Myocyte (in vitro differentiated cells): ENCODE data around the gene SNAP29. TPM values are rescaled to one million over a fixed set of nuclear protein-coding genes. Genes with fewer than 3 reads are reported as not detected.
"Not testable (repeated sequence)": the region's sequence is repeated elsewhere in the genome, so short reads cannot be mapped to it uniquely, and the experiment has no call there.

Experiments
- DNase-seq: peaks from one replicate; pipeline ENCODE4 v3.0.0-alpha.2; 2012; ENCODE audit warnings: low read depth
- total RNA-seq: library from RNA; depleted of rRNA; stranded (reverse); fragments of >200 nt; gene quantifications from 2 replicates; pipeline ENCODE4 v1.2.3, GENCODE V29; 2014

The SNAP29 gene
- total RNA-seq, 1 donor from 2014 or later, result 15.1 TPM

- DNase-seq, result not testable (repeated sequence)
Observed at GRCh38 chr22:20901093-20902033, 42.6 kb downstream of the SNAP29 start.

DNA sequence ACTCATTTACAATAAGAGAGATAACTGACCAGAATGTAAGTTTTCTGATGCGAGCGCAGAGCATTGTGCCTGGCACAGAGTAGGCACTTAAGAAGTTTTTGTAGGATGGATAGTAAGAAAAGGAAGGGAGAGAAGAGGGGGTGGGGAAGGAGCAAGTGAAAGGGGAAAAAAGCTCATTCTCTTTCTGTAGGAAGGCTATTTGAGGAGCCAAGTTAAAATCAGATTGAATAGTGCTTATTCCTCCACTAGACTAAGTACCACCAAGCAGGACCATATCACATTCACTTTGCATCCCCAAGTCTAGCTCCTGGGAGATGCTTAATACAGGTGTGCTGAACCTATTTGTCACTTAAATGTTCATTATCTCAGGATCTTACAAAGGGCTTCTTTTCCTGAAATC, 44.3 kb downstream of the SNAP29 start:
- DNase-seq, result no peak

- DNase-seq, result peak; percentile 36
Observed at GRCh38 chr22:20904008-20904979, 45.5 kb downstream of the SNAP29 start.

DNA sequence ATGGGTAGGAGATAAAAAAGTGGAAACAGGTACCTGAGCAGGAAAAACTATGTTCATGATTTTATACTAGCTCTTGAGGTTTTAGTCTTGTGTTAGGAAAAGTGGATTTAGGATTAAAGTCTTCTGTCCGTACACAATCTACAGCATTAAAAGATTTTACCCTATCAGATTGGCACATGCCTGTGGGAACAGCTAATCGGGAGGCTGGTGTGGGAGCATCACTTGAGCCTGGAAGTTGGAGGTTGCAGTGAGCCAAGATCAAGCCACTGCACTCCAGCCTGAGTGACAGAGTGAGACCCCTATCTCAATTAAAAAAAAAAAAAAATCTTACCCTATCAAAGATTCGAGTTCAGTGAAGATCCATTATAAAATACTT, 46.2 kb downstream of the SNAP29 start:
- DNase-seq, result no peak

GRCh38 chr22:20905415-20906386, 46.9 kb downstream of the SNAP29 start:
- DNase-seq, result no peak

DNA sequence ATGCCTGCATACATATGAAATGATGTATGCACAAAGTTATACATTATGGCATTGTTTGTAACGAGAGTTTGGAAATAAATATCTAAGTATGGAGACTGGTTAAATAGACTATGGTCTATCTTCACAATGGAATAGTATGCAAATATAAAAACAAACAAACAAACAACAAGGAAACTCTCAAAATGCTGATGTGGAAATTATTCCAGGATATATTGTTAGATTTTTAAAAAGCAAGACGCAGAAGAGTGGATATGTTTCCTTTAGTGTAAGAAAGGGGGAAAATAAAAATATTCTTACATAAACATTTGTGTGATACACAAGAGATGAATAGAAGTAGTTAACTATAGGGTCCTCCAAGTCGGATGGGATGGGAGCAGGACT, 47.6 kb downstream of the SNAP29 start:
- no peak for DNase-seq

DNA sequence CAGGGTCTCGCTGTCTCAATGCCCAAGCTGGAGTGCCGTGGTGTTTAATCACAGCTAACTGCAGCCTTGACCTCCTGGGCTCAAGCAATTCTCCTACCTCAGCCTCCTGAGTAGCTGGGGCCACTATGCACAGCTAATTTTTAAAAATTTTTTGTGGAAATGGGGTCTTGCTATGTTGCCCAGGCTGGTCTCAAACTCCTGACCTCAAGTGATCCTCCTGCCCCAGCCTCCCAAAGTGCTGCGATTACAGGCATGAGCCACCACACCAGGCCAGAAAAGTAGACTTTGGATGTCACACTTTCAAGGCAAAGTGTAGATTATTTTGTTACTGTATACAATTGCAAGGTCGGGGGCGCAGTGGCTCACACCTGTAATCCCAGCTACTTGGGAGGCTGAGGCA, 49.9 kb downstream of the SNAP29 start:
- not testable (repeated sequence) for DNase-seq

GRCh38 chr22:20909543-20910303, 50.9 kb downstream of the SNAP29 start:
- DNase-seq, result no peak

DNA sequence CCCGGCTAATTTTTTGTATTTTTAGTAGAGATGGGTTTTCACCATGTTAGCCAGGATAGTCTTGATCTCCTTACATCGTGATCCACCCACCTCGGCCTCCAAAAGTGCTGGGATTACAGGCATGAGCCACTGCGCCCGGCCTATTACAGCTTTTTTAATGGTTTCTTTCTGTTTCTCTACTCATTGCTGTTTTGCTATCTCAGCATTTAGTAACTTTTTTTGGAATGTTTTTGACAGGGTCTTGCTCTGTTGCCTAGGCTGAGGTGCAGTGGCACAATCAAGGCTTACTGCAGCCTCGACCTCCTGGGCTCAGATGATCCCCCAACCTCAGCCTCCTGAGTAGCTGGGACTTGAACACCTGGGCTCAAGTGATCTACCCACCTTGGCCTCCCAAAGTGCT, 53.7 kb downstream of the SNAP29 start:
- DNase-seq, result no peak

DNA sequence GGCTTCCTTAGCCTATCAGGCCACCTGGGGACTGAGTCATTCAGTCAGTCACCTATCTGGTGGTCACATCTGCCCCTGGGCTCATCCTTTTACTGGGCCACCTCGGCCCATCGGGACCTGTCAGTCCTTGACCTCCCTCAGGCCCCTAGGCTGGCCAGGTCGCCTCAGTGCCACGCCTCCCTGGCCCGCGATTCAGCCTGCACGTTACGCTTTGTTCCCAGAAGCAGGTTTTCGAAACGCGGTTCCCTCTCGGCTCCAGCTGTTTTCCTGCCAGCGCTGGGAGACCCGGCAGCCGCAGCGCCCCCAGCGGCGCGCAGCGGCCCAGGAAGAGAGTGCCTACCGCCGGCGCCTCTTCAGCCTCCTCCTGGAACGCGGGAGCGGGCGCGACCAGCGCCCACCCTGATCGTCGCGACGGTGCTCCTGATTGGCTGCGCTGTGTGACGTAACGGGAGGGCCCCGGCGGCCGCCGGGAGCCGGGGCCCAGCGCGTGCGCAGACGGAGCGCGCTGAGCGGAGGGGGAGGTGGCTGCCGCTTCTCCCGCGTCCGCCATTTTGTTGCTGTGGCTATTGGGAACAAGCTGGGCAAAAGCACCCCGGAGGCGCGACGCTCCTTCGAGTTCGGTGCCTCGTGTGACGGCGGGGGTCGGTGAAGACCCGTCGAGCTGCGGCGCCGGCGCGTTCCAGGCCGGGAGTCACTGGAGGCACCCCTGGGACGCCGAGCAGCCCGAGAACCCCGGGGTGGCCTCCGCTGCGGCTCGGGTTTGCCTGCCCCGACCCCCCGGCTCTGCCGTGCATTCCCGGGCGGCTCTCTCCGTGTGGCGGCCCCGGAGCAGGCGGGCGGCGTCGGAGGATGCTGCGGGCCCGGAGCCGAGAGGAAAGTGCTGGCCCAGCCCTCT, 58.4 kb downstream of the SNAP29 start, which contains the start of gene CRKL:
Gene CRKL, plus strand, starts transcription at position 492 of the 895 bp plus-strand sequence. CDS start 528 bp downstream, outside the sequence.
- DNase-seq, result peak; percentile 97

GRCh38 chr22:20918663-20919218, 59.9 kb downstream of the SNAP29 start:
- no peak for DNase-seq

- DNase-seq, result no peak
Observed at GRCh38 chr22:20919718-20920117, 60.9 kb downstream of the SNAP29 start.

- no peak for DNase-seq
Observed at GRCh38 chr22:20920881-20921203, 62.0 kb downstream of the SNAP29 start.

GRCh38 chr22:20922141-20922751, 63.4 kb downstream of the SNAP29 start:
- no peak for DNase-seq

GRCh38 chr22:20926243-20926642, 67.4 kb downstream of the SNAP29 start:
- DNase-seq, result no peak

DNA sequence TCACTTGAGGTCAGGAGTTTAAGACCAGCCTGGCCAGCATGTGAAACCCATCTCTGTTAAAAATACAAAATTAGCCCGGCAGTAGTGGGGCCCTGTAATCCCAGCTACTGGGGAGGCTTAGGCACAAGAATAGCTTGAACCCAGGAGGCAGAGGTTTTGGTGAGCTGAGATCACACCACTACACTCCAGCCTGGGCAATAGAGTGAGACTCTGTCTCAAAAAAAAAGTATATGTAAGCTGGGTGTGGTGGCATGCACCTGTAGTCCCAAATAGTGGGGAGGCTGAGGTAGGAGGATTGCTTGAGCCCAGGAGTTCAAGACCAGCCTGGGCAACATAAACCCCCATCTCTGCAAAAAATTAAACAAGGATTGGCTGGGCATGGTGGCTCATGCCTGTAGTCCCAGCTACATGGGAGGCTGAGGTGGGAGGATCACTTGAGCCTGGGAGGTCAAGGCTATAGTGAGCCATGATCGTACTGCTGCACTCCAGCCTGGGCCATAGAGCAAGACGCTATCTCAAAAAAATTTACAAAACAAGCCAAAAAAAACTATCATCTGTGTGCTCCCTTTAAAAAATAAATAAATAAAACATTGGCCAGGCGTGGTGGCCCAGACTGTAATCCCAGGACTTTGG, 69.2 kb downstream of the SNAP29 start:
- no peak for DNase-seq

- DNase-seq, result no peak
Observed at GRCh38 chr22:20928573-20928967, 69.8 kb downstream of the SNAP29 start.

GRCh38 chr22:20930004-20930403, 71.2 kb downstream of the SNAP29 start:
- DNase-seq, result no peak
